Uterus (tissue), 2 donors: ENCODE measurements around the gene TM7SF2.

Source experiments
- POLR2A ChIP-seq, 2 donors: fragments of 450-650 bp; IDR thresholded peaks; one replicate each; pipeline ENCODE4 v1.6.1; 2016; ENCODE audit warnings: antibody characterized with exemption in 2 of 2, mild to moderate bottlenecking in 1 of 2, moderate library complexity in 1 of 2
- TF ChIP-seq, protein P1 (sequence below), 4 experiments: fragments of 200-600 bp in 2 of 4; fragments of 450-650 bp in 2 of 4; sonication (generic) in 2 of 4; IDR thresholded peaks; one replicate each; pipeline ENCODE4 v1.5.1; 2016 to 2019; ENCODE audit warnings: antibody characterized with exemption in 4 of 4, mild to moderate bottlenecking in 2 of 4, moderate library complexity in 1 of 4

DNA sequence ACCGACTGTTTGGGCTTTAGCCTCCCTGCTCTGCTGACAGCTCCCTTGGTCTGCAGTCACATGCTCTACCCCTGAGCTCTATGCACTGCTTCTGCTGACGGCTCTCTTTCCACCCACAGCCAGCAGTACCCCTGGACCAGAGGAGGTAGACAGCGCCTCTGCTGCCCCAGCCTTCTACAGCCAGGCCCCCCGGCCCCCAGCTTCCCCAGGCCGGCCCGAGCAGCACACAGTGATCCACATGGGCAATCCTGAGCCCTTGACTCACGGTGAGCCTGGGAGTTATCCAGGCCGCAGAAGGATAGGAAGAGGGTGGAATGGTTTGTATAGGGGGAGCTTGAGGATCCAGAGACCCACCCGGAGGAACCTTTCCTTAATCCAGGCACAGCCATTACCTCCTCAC lies 24.9 kb upstream of the TM7SF2 start:
- TF ChIP-seq POLR2A (IDR thresholded peaks at IDR 0.05) = no peak
- TF ChIP-seq, protein P1, sequence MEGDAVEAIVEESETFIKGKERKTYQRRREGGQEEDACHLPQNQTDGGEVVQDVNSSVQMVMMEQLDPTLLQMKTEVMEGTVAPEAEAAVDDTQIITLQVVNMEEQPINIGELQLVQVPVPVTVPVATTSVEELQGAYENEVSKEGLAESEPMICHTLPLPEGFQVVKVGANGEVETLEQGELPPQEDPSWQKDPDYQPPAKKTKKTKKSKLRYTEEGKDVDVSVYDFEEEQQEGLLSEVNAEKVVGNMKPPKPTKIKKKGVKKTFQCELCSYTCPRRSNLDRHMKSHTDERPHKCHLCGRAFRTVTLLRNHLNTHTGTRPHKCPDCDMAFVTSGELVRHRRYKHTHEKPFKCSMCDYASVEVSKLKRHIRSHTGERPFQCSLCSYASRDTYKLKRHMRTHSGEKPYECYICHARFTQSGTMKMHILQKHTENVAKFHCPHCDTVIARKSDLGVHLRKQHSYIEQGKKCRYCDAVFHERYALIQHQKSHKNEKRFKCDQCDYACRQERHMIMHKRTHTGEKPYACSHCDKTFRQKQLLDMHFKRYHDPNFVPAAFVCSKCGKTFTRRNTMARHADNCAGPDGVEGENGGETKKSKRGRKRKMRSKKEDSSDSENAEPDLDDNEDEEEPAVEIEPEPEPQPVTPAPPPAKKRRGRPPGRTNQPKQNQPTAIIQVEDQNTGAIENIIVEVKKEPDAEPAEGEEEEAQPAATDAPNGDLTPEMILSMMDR (IDR thresholded peaks at IDR 0.05) = no peak
